ENCODE measurements around the gene PHLPP1.

PHLPP1 gene

DNA sequence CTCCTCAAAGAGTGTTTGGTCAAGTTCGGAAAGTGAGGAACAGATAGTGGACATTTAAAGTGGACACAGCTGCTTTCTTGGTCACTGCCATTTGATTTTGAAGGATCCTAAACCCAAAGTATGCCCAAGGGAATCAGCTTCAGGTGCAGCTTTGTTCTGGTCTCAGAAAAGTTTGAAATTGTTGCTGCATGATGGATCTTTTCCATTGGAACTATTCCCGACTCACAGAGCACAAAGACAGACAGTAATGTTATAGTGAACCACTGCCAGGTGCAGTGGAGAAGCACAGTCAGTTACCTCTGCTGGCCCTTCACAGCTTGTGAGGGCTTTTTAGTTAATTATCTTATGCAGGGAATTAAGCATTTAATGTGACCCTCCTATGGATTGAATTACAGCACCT is 301.7 kb downstream of the PHLPP1 start:
- peaks cover 9% of the 10 kb centered on the region for H3K9me3 Mint-ChIP-seq
- no peaks in the 10 kb centered on the region for H3K4me1 Mint-ChIP-seq
- H3K36me3 Mint-ChIP-seq = peaks cover 9% of the 10 kb centered on the region
- ATAC-seq = no peak
- H3K27me3 Mint-ChIP-seq = peaks cover 48% of the 10 kb centered on the region
- H3K4me3 Mint-ChIP-seq = no peak overlapping the region
- H3K27ac Mint-ChIP-seq = no peak overlapping the region

DNA sequence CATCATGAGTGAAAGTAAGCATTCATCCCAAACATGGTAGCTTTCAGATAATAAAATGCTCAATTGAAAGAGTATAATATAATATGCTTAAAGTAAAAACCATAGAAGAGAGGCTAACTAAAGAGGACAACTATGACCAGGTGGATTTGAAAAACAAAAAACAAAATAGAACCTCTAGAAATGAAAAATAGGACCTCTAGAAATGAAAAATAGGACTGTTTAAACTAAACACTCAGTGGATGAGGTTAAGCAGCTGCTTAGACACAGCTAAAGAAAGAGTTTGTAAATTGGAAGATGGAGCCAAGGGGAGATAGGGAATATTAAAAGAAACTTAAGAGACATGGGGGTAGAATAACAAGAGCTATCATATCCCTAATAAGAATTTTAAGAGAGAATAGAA is 302.6 kb downstream of the PHLPP1 start:
- Mint-ChIP-seq H3K27ac (no peak overlapping the region), H3K9me3 (peaks cover 9% of the 10 kb centered on the region), H3K4me1 (no peaks in the 10 kb centered on the region), H3K36me3 (peaks cover 9% of the 10 kb centered on the region), H3K27me3 (peaks cover 39% of the 10 kb centered on the region), H3K4me3 (no peak overlapping the region)
- no peak for ATAC-seq

DNA sequence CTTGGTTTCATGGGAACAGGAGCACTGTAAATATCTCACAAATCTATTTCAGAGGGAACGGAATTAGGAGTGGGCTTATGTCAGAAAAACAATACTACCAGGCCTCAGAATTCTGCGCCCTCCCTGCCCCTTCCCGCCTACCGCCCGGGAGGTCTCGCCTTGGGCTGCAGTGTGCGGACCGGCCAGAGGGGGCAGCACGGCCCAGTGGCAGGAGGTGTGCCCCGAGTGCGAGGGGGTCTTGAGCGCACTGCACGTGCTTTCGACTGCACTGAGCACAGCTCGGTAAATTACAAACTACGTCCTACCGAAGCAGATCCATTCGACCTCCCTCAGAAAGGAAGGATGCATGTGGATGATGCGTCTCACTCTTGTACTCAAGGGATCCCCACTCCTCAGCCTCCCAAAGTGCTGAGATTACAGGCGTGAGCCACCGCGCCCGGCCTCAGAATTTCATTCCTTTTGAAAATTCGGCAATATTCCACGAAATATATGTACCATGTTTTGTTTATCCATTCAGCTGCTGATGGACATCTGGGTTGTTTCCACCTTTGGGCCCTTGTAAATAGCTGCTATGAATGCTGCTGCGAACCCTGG is 307.2 kb downstream of the PHLPP1 start:
- no peak overlapping the region for H3K4me3 Mint-ChIP-seq
- H3K27ac Mint-ChIP-seq = no peak overlapping the region
- H3K9me3 Mint-ChIP-seq = peaks cover 8% of the 10 kb centered on the region
- H3K4me1 Mint-ChIP-seq = no peaks in the 10 kb centered on the region
- ATAC-seq = no peak
- peaks cover 11% of the 10 kb centered on the region for H3K27me3 Mint-ChIP-seq
- H3K36me3 Mint-ChIP-seq = peaks cover 9% of the 10 kb centered on the region

DNA sequence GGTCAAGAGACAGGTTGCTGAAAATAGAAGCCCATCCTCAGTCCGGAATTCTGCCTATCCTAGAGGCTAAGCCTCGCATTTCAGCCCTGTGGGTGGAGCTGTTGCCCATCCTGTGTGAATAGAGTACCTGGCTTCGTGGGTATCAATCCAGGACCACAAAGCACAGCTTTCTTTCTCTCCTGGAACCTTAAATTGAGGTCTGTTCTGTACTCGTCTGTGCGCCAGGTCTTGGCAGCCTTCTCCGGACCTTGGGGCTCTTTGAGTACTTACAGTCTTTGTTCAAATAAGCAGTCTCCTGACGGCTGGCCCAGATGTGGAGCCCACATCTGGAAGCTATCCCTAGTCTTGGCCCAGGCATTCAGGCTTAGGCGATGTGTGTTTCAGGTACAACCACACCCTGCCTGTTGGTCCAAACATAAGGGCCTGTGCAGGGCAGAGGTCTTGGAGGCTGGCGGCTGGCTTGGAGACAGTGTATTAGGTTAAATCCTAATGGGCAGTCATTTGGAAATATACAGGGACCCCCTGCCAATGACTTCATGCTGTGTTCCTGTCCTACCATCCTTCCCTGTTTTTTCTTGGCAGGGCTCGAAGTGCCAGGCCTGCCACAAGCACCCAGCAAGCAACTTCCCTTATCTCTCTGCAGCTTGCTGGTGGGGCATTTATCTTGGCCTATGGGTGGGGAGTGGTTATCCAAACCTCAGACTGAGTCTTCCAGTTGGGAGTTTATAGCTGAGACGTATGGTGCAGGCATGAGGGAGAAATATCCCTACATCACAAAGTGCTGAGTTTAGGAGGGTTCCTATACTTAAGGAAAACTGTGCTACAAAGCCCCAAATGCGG is 310.1 kb downstream of the PHLPP1 start:
- Mint-ChIP-seq H3K36me3 (peaks cover 2% of the 10 kb centered on the region), H3K9me3 (no peaks in the 10 kb centered on the region), H3K4me1 (peaks cover 12% of the 10 kb centered on the region), H3K27ac (no peak overlapping the region), H3K27me3 (no peaks in the 10 kb centered on the region), H3K4me3 (no peak overlapping the region)
- ATAC-seq = no peak

DNA sequence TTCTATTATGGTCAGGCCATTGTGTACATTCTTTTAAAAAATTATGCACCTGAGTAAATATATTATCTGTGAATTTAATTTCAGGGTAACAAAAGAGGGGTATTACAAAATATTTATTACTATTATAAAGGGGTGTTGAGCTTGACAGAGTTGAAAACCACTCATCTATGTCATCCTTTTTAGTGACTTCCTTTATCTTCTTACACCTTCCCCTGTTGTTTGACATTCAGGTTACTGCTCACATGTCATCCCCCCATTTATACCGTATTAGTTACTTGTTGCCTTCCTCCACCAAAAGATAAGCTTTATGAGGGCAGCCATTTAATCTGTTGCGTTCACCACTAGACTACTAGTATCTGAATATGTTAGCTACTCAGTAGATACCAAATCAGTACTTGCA is 313.0 kb downstream of the PHLPP1 start:
- peaks cover 8% of the 10 kb centered on the region for H3K36me3 Mint-ChIP-seq
- no peaks in the 10 kb centered on the region for H3K27me3 Mint-ChIP-seq
- peaks cover 12% of the 10 kb centered on the region for H3K4me1 Mint-ChIP-seq
- no peaks in the 10 kb centered on the region for H3K9me3 Mint-ChIP-seq
- no peak for ATAC-seq
- H3K27ac Mint-ChIP-seq = no peak overlapping the region
- no peak overlapping the region for H3K4me3 Mint-ChIP-seq
